ENCODE data around the gene P3R3URF. TPM values are rescaled to one million over a fixed set of nuclear protein-coding genes. Genes with fewer than 3 reads are reported as not detected.

Gene P3R3URF
- total RNA-seq, 4 donors from 2014 or later: not detected

- Histone ChIP-seq H3K4me3 (no peak overlapping the region), H3K27ac (no peak overlapping the region), H3K27me3 (no peaks in the 10 kb centered on the region), H3K9me3 (no peaks in the 10 kb centered on the region), H3K4me1 (peaks cover 0 to under 1% (median 0%) of the 10 kb centered on the region in 4 donors), H3K36me3 (no peaks in the 10 kb centered on the region)
- 79 to 100% methylated on average over 1 to 2 of the region's 2 CpGs for WGBS, 2 donors (ENCODE audit: low coverage in 1 of 2)
- in situ Hi-C loops (cut with MboI; ENCODE audit: low pct_ligation_motif_present in 1 of 4, low pct_unique_long_range_greater_than_20kb in 1 of 4, low sequenced_read_pairs in 3 of 4) (no loop called here), intact Hi-C loops (cut with DNase I; ENCODE audit: low total_unique reads) (no loop called here)
- no peak for DNase-seq
- no peak for TF ChIP-seq POLR2AphosphoS5 (IDR thresholded peaks at IDR 0.05)
- no peak for TF ChIP-seq EP300 (IDR thresholded peaks at IDR 0.05; ENCODE audit: low read depth)
- TF ChIP-seq CTCF (IDR thresholded peaks at IDR 0.05): no peak
- TF ChIP-seq POLR2A (IDR thresholded peaks at IDR 0.05): no peak
Measured at GRCh38 chr1:46211051-46211450, 34.8 kb upstream of the P3R3URF start.

GRCh38 chr1:46210561-46210960, 34.3 kb upstream of the P3R3URF start:
- intact Hi-C loops (cut with DNase I; ENCODE audit: low total_unique reads): no loop called here
- WGBS, 2 donors (ENCODE audit: low coverage in 1 of 2): 89 to 100% methylated on average over 2 to 3 of the region's 3 CpGs
- no peak overlapping the region for H3K27ac ChIP-seq
- no peaks in the 10 kb centered on the region for H3K36me3 ChIP-seq
- no peaks in the 10 kb centered on the region for H3K9me3 ChIP-seq
- TF ChIP-seq POLR2AphosphoS5 (IDR thresholded peaks at IDR 0.05) (no peak), EP300 (IDR thresholded peaks at IDR 0.05; ENCODE audit: low read depth) (no peak), POLR2A (IDR thresholded peaks at IDR 0.05) (no peak)
- no peaks in the 10 kb centered on the region for H3K27me3 ChIP-seq
- in situ Hi-C loops (cut with MboI; ENCODE audit: low pct_ligation_motif_present in 1 of 4, low pct_unique_long_range_greater_than_20kb in 1 of 4, low sequenced_read_pairs in 3 of 4): no loop called here
- no peak for DNase-seq
- no peak overlapping the region for H3K4me3 ChIP-seq
- H3K4me1 ChIP-seq: peaks cover 0 to 4% (median 3%) of the 10 kb centered on the region in 4 donors

GRCh38 chr1:46206399-46206798, 30.1 kb upstream of the P3R3URF start:
- Histone ChIP-seq H3K4me3 (no peak overlapping the region), H3K27me3 (no peaks in the 10 kb centered on the region), H3K27ac (no peak overlapping the region), H3K4me1 (peaks cover 4 to 16% (median 12%) of the 10 kb centered on the region in 4 donors), H3K9me3 (no peaks in the 10 kb centered on the region), H3K36me3 (no peaks in the 10 kb centered on the region)
- WGBS, 2 donors (ENCODE audit: low coverage in 1 of 2): 52 to 92% methylated on average over 2 of the region's 2 CpGs
- intact Hi-C loops (cut with DNase I; ENCODE audit: low total_unique reads) (no loop called here), in situ Hi-C loops (cut with MboI; ENCODE audit: low pct_ligation_motif_present in 1 of 4, low pct_unique_long_range_greater_than_20kb in 1 of 4, low sequenced_read_pairs in 3 of 4) (no loop called here)
- no peak for TF ChIP-seq POLR2A (IDR thresholded peaks at IDR 0.05)
- no peak for DNase-seq

- 43 to 55% methylated on average over 2 to 3 of the region's 3 CpGs for WGBS, 2 donors (ENCODE audit: low coverage in 1 of 2)
- intact Hi-C loops (cut with DNase I; ENCODE audit: low total_unique reads) (no loop called here), in situ Hi-C loops (cut with MboI; ENCODE audit: low pct_ligation_motif_present in 1 of 4, low pct_unique_long_range_greater_than_20kb in 1 of 4, low sequenced_read_pairs in 3 of 4) (no loop called here)
- Histone ChIP-seq H3K9me3 (no peaks in the 10 kb centered on the region), H3K36me3 (no peaks in the 10 kb centered on the region), H3K27me3 (no peaks in the 10 kb centered on the region), H3K4me1 (peaks cover 4 to 16% (median 12%) of the 10 kb centered on the region in 4 donors), H3K4me3 (no peak overlapping the region), H3K27ac (peak overlapping the region in 1 of 4 donors; percentile 82)
- no peak for DNase-seq
- no peak for TF ChIP-seq POLR2AphosphoS5 (IDR thresholded peaks at IDR 0.05)
Measured at GRCh38 chr1:46205791-46206190, 29.5 kb upstream of the P3R3URF start.

GRCh38 chr1:46205141-46205540, 28.9 kb upstream of the P3R3URF start:
- no peak for TF ChIP-seq POLR2AphosphoS5 (IDR thresholded peaks at IDR 0.05)
- no peak for TF ChIP-seq CTCF (IDR thresholded peaks at IDR 0.05)
- no peak for TF ChIP-seq EP300 (IDR thresholded peaks at IDR 0.05; ENCODE audit: low read depth)
- TF ChIP-seq POLR2A (IDR thresholded peaks at IDR 0.05): no peak
- 73 to 87% methylated on average over 3 of the region's 3 CpGs for WGBS, 2 donors (ENCODE audit: low coverage in 1 of 2)
- in situ Hi-C loops (cut with MboI; ENCODE audit: low pct_ligation_motif_present in 1 of 4, low pct_unique_long_range_greater_than_20kb in 1 of 4, low sequenced_read_pairs in 3 of 4): no loop called here
- H3K27ac ChIP-seq: peak overlapping the region in 2 of 4 donors; percentile 82 to 88
- H3K27me3 ChIP-seq: no peaks in the 10 kb centered on the region
- H3K4me1 ChIP-seq: peaks cover 4 to 16% (median 12%) of the 10 kb centered on the region in 4 donors
- no peak overlapping the region for H3K4me3 ChIP-seq
- no peak for DNase-seq
- no peaks in the 10 kb centered on the region for H3K36me3 ChIP-seq
- intact Hi-C loops (cut with DNase I; ENCODE audit: low total_unique reads): no loop called here
- H3K9me3 ChIP-seq: no peaks in the 10 kb centered on the region

- WGBS, 2 donors (ENCODE audit: low coverage in 1 of 2): 63% methylated on average over 5 of the region's 5 CpGs; no CpG with 5 or more reads in 1 of the 2 donors
- H3K9me3 ChIP-seq: no peaks in the 10 kb centered on the region
- no peaks in the 10 kb centered on the region for H3K36me3 ChIP-seq
- H3K4me1 ChIP-seq: peaks cover 4 to 16% (median 12%) of the 10 kb centered on the region in 4 donors
- intact Hi-C loops (cut with DNase I; ENCODE audit: low total_unique reads): no loop called here
- no peak for DNase-seq
- TF ChIP-seq EP300 (IDR thresholded peaks at IDR 0.05; ENCODE audit: low read depth): no peak
- TF ChIP-seq CTCF (IDR thresholded peaks at IDR 0.05): no peak
- TF ChIP-seq POLR2A (IDR thresholded peaks at IDR 0.05): no peak
- TF ChIP-seq POLR2AphosphoS5 (IDR thresholded peaks at IDR 0.05): no peak
- in situ Hi-C loops (cut with MboI; ENCODE audit: low pct_ligation_motif_present in 1 of 4, low pct_unique_long_range_greater_than_20kb in 1 of 4, low sequenced_read_pairs in 3 of 4): no loop called here
- H3K27ac ChIP-seq: peak overlapping the region; percentile 72 to 88 (median 79)
- H3K4me3 ChIP-seq: peak overlapping the region; percentile 57 to 73 (median 63)
- no peaks in the 10 kb centered on the region for H3K27me3 ChIP-seq
Measured at GRCh38 chr1:46204406-46204742, 28.1 kb upstream of the P3R3URF start.

Measured in transverse colon (tissue), 4 donors.